Measurements from ENCODE around the gene RCC1.

GRCh38 chr1:28548318-28548717 lies 42.5 kb downstream of the RCC1 start:
- no peak for TF ChIP-seq CTCF (IDR thresholded peaks at IDR 0.05)
- no peak for TF ChIP-seq EP300 (IDR thresholded peaks at IDR 0.05)
- TF ChIP-seq POLR2A (IDR thresholded peaks at IDR 0.05), result no peak
- no peak for TF ChIP-seq POLR2AphosphoS5 (IDR thresholded peaks at IDR 0.05)
